HG03025 (cell line): Measurements from ENCODE around the gene CRYZL1.

ENCODE experiments used
- ATAC-seq: cut with Tn5 transposase; IDR thresholded peaks from one replicate; pipeline ENCODE4 v1.9.1; 2021; ENCODE audit warnings: mild to moderate bottlenecking, moderate library complexity; ENCODE audit not compliant: unreplicated experiment, low FRiP score

Gene CRYZL1

GRCh38 chr21:33542640-33543504, 98.7 kb downstream of the CRYZL1 start, which contains the start of gene SON:
SON (plus strand) TSS chr21:33543038; CDS start chr21:33543093, 55 bp downstream.
- peak; percentile 94 for ATAC-seq

- ATAC-seq: peak; percentile 37
These were observed 99.5 kb downstream of the CRYZL1 start, which contains the start of gene GART for GRCh38 chr21:33541756-33542639. GART (minus strand) TSS chr21:33542117; CDS start chr21:33539315, 2,802 bp downstream.

- ATAC-seq: no peak
These were observed 100.3 kb downstream of the CRYZL1 start for GRCh38 chr21:33541105-33541711.

- no peak for ATAC-seq
These were observed 100.8 kb downstream of the CRYZL1 start for GRCh38 chr21:33540711-33541104.

- no peak for ATAC-seq
These were observed 101.9 kb downstream of the CRYZL1 start for GRCh38 chr21:33539616-33540015.
